ENCODE measurements around the gene LAMTOR1.

Gene LAMTOR1

DNA sequence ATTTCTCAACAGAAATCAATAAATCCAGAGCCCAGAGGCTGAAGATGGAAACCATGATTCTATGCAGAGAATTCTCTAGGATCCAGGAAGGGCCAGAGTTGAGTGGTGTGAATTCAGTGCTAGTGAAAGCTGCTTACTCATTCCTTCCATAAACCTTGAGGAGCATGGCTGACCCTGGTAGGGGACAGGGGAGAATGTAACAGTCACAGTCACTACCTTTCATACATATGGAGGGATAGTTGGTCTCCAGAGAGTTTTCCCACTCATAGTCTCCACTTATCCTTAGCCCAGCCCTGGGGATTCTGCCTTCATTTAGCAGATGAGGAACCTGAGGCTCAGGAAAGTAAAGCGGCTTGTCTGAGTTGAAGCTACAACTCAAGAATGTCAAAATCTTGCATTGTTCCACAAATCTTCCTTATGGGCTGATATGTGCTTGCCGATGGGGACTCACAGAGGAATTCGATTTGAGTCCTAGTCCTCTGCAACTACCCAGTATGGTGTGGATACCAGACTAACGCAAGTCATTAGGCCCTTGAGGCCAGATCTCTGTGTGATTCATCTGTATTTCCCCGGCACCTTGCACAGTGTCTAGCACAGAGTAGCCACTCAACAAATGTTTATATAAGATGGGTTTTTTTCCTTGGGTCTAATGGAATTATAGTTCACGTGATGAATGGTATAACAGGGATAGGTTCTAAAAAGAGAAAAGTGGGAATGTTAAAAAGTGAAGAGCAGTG lies 13.1 kb upstream of the LAMTOR1 start:
- DNase-seq = peak; percentile 53

DNA sequence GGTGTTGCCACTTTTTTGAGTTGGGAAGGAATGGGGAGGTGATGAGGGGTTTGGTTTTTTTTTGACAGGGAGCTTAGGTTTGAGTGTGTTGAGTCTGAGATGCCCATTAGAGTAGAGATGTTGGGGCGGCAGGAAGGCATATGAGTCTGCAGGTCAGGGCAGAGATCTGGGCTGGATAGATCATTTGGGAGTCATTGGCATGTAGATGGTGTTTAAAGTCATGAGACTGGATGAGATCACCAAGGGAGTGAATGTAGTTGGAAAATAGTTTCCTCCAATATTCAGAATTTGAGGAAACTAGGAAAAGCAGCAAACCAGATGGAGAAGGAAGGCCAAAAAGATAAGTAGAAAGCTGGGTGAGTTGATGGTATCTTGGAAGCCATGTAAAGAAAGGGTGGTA lies 11.5 kb upstream of the LAMTOR1 start:
- peak; percentile 59 for DNase-seq

DNA sequence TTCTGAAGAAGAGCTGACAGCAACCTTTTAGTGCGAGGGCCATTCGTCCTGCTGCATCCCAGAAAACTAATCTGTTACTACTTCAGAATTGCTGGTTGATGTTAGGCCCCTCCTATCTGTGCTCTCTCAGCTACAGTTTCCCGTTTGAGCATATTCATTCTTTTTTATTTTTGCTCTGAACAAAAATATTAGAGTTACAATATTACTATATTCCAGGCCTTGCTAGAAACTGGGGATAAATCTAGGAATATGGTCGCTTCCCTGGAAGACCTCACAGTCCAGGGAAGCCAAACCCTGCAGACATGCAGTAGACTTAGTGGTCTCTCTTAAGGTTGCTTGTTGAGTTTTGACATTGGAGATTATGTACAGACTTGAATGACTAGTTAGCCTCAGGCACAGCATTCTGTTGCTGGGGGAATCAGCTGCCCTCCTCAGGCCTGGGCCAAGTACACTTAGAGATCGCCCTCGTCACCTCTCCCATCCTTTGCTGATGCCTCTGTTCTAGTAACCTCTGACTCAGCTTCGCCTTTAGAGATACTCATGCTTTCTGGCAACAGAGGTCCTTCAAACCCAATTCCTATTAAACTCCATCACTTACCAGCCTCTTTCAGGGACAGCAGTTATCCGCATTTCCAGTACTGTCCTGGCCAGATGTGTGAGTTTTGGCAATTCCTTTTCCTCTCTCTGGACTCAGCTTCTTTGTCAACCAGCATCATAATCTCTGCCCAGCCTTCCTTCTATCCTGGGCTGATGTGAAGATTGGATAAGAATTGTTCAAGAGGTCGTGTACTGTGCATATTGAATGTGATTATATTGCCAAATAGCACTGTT lies 10.1 kb upstream of the LAMTOR1 start:
- DNase-seq = peak; percentile 95

DNA sequence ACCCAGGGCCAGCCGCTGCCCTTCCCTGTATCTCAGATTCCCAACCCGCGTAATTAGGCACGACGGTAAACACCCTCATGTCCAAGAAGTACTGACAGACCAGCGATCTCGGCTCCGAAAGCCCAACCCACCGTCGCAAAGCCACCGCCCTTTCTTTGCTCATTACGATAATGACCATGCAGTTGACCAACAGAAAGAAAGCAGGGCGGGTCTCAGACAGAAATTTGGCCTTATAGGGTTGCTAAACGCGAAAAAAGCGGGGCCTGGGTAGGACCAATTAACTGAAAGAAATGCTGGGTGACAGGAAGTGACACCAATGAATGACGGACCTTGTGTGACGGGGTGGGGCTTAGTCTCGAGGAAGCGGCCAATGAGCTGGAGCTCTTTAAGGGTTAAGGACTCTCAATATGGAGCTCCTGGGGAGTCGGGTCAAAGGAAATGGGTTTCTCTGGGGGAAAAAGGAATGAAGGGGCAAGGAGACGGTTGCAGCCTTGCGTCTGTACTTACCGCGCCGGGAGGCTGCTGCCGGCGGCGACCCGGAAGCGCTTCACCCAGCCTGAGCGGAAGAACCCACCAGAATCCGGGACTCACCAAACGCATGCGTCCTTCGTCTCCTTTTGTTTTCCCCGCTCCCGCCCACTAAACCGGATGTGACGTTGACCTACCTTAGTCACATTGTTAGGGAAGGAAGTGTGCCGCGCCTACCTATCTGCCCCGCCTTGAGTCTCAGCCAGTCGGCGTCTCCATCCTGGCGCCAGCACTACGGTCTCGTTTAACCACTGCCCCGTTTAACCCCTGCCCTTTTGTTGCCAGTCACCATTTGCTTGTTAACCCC lies 9.3 kb upstream of the LAMTOR1 start, which contains the start of gene ANAPC15:
ANAPC15 (minus strand) TSS at position 553 of the 835 bp plus-strand sequence. CDS start 1,419 bp downstream, outside the sequence.
- peak; percentile 100 for DNase-seq

DNA sequence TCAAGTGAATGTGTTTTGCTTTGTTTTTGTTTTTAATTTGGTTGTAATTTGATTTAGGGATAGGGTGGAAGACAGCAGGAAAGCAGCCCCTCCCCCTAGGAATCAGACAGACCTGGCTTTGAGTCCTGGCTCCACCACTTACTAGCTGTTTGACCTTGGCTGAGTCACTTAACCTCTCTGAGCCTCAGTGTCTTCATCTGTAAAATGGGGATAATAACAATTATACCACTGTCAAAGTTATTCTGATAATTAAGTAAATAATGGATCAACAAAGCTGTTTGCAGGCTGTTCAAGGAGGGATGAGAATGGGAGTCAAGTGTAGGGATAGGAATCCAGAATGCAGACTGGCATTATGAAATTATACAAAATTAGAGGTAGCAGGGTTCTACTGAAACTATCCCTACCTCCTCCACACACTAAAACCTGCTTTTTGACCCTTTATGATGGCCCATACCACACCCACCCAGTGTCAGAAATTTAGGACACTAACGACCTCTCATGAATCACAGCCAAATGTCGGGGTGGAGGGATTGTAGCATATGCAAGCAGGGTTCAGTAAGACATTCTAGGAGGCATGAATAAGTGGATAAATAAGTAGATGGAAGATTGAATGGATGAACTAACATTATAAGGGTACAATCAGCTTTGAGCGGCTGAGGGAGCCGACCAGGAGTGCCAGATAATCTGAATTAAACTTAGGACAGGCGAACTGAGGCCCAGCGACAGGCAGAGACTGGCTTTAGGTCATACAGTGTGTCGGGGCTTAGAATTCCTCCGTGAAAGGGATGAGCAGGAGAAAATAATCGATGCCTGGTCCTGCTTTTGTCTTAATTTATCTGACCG lies 8.4 kb upstream of the LAMTOR1 start:
- DNase-seq = no peak

DNA sequence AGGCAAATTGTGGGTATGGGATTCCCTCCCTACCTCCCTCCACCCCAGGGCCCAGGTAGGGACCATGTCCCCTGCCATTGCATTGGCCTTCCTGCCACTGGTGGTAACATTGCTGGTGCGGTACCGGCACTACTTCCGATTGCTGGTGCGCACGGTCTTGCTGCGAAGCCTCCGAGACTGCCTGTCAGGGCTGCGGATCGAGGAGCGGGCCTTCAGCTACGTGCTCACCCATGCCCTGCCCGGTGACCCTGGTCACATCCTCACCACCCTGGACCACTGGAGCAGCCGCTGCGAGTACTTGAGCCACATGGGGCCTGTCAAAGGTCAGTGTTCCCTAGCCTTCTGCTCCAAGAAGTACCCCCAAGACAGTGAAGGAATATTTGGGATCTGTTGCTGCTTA lies 2.8 kb upstream of the LAMTOR1 start, which contains the start of gene TOMT:
TOMT (plus strand) TSS at position 37 of the 400 bp plus-strand sequence; CDS start at position 65, 28 bp downstream.
- no peak for DNase-seq

DNA sequence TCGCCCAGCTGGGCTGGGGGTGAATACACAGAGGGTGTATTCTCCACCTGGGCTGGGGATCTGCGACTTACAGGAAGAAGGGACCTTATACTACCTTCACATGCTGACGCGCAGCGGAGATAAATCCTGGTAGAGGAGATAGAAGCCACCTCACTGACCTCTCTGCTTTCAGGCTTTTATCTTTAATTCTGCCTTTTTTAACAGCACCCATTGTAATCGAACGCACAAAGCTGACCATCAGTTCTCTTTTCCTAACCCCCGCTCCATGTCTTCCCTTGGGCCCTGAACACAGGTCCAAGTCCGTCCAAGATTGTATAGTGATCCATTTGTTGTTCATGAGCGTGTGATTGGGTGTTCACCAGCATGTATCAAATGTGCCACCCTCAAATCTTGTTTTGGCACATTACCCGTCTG lies 664 bp upstream of the LAMTOR1 start:
- no peak for DNase-seq

DNA sequence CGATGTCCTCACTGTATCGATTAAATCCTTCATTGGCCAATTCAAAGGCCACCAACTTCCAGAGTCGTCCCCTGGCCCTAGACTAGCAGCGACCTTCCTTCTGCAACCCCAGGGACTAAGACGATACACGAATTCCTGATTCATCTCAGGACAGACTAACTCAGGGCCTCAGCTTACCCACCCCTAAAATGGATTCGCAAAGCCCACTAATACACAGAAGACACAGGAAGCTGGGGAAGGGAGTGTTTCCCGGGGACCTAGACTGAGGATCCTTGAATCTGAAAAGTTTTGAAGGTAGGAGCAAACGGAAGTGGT lies 509 bp downstream of the LAMTOR1 start:
- DNase-seq = no peak

DNA sequence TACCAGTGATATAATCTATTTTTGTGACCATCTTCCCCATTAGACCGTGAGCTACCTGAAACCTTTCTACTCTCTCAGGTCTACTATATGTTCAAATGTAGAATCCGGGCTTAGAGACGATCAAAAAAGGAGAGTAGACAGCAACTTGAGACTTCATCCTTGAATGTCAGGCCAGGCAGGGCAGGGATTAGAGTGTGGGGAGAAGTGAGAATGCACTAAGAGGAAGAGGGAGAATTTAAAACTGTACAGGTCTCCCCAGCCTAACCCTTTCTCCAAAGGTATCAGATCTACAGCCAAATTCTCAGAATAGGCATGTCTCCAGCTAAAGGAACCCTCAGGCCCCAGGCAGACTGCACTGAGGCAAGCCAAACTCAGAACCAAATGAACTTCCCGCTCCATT lies 935 bp downstream of the LAMTOR1 start:
- no peak for DNase-seq

DNA sequence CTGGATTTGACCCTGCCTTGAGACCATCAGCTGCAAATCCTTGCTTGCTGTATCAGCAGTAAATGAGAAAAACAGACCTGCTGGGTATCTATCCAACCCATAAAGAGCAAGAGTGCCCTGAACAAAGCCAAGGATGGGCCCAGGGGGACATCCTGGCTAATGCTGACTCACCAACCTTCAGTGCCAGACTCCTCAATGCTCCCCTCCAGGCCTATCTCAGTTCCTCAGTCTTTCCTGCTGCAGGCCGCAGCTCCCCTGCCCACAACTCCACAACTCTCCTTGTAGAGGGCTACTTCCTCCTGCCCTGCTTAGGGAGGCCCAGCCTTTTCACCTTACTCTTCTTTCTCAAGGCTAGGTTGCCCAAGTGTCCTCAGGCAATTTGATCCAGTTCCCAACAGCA lies 2.6 kb downstream of the LAMTOR1 start:
- DNase-seq = no peak

DNA sequence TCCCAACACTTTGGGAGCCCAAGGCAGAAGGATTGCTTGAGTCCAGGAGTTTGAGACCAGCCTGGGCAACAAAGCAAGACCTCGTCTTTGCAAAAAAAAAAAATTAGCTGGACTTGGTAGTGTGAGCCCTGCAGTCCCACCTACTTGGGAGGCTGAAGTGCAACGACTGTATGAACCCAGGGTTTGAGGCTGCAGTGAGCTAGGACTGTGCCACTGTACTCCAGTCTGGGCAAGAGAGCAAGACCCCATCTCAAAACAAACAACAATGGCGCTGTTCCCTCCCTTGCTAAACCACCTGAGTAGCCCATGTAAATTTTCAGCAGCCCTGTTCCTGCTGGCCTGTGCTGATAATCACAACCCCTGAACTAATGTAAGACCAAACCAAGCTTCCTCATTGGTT lies 3.1 kb downstream of the LAMTOR1 start:
- DNase-seq = no peak

DNA sequence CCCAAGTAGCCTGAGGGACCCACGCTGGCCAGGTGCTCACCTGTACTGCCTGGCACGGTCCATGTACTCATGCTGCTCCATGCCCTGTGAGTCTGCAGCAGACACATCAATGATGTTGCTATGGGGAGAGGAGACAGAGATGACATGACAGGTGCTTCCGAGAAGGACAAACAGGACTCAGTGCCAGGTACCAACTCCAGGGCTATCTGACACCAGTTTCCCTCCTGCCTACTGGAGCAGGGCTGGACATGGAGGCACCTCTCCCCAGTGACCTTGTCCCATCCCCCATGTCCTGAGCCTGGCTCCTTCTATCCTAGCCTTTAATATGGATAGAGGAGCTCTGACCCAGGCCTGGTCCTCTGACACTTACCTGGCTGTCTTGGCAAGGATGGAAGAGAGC lies 4.4 kb downstream of the LAMTOR1 start:
- no peak for DNase-seq

DNA sequence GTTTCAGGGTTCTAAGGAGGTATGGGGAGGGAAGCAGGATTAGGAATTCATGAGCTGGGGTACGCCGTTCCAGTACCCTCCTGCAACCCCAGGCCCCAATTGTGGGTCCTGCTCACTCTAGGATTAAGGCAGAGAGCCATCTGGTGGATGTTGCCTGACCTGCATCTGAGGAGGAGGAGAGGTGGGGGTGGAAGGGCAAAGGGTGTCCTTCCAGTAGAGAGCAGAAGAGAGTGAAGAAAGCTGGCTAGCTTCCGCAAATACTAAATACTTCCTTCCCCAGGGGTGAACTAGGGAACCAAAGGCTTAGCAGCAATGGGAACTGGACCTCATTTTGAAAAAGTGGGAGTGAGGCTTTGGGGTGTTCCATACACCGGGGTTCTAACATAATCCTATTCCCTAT lies 11.8 kb downstream of the LAMTOR1 start:
- peak; percentile 61 for DNase-seq

DNA sequence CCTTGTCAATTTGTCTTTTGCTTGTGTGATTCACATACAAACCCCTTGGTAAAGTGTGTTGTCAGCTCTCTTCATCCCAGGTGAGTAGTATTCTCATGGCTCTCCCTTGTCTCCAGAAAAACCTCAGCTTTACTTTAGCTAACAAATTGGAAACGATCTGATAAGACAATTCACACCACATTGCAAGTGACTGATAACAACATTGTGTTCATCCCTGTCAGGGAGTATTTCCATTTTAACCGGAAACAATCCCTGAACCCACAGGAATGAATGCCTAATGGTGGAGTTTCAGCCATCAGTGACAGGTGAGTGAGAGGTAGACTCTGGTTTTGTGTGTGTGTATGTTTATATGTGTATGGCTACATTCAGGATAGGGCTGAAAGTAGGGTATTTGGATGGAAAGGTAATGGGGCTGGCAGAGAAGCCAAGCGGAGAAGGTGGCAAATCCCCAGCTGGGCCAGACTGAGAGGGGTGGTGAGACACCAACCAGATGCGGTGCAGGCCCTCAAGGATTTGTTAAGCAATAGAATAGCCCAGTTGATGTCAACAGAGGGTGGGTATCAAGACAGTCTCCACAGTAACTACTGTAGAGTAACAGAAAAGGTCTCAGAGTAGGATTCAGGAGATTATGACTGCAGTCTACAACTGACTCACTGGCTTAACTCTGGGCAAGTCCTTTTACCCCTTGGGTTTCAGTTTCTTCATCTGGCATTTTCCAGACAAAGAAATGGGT lies 14.9 kb downstream of the LAMTOR1 start:
- DNase-seq = no peak

DNA sequence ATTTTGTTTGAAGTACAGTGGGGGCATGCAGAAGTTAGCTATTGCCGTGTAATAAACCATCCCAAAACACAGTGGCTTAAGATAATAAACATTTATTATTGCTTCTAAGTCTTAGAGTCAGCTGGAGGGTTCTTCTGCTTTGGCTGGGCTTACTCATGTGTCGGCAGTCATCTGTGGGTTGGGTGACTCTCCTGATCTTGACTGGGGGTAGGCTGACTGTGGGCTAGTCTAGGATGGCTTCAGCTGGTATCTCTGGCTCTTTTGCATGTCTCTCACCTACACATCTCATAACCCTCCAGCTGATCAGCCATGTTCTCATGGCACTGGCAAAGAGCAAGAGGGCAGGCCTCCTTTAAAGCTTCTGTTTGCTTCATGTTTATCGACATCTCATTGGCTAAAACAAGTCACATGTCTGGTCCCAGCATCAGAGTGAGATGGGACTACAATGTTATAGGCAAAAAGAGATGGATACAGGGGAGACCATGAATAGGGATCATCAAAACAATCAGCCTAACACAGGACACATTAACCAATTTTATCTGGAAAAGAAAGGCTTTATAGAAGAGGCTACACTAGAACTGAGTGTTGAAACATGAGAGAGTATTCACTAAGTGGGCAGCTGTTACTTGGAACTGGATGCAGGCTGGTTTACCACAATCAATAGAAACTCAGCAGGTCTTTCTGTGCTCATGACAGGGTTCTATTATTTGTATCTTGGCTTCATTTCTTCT lies 17.3 kb downstream of the LAMTOR1 start:
- DNase-seq = no peak

DNA sequence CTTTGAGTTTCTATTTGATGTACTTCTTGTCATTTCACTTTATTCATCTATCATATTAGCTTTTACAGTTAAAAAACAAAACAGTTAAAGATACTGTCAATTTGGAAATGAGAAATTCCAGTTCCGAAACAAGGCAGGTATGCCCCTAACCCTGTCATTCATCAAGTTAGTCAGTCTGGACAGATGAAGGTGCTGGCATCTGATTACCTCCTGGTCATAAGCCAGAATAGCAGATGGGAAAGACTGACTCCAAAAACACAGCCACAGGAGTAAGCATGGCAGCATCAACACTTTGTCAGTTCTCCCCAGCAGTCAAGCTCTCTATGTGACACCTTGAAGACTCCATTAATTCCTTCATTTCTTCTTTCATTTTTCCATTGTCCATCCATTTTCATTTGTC lies 18.1 kb downstream of the LAMTOR1 start:
- no peak for DNase-seq

DNA sequence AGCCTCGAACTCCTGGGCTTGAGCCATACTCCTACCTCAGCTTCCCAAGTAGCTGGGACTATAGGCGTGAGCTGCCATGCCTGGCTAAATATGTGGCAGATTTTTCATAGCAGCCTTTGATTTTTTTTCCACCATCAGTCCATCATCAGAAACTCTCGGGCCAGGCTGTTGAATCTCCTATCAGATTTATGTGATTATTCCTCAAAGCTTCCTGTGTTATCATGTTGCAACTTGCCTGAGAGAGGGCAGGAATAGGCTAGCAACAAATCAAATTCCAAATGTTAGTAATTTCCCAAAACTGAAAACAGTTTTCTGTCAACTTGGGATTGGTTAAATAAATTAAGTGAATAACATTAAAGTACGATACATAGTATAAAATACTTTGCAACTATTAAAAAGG lies 19.0 kb downstream of the LAMTOR1 start:
- DNase-seq = no peak

DNA sequence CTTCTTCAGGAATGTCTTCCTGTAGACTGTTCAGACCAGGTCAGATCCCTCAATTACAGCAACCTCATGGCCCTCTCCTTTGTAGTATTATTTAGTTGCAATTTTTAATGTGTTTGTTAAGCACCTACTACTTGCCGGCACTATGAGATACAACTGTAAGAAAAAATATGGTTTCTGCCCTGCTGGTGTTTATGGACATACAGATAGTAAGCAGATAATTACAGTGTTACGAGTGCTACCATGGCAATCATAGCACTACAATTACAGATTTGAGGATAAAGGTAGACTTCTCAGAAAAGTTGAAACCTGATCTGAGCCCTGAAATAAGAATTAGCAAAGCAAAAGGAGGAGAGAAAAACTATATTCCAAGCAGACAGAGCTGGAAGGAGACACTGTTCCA lies 19.7 kb downstream of the LAMTOR1 start:
- no peak for DNase-seq

DNA sequence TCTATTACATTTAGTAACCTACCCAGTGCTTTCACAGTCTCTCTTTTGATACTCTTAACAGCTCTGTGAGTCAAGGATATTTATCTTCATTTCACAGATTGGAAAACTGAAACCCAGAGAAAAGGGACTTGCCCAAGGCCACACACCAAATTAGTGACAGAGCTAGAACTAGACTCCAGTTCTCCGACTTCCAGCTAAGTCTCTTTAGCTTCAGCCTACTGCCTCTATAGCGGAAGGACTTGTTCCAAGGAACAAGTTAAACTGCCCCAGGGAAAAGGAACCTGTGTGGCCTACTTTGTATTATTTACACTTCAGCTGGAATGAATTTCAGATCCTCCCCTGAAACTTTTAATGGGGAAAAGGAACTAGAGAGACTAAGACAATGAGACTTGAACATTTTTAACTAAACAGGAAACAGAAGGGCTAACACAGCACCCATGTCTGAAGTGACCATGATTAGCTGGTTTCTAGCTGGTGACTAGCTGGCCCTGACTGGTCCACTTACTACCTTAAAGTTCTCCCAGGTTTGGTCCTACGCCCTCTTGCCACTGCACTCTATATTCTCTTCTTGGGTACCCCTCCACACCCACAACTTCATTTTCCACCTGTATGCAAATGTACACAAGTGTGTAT lies 21.2 kb downstream of the LAMTOR1 start:
- DNase-seq = no peak

DNA sequence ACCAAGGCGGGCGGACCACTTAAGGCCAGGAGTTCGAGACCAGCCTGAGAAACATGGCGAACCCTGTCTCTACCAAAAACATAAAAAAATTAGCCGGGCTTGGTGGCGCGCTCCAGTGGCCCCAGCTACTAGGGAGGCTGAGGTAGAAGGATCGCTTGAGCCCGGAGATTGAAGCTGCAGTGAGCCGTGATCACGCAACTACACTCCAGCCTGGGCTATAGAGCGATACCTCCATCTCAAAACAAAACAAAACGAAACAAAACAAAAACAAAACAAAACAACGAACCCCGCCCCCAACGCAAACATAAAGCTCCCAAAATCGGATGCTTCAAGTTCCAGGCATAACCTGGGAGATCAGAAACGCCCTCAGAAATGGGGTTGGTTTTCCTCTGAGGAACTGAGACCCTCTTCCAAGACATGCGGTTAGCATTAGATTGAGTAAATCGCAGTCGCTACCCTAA lies 21.9 kb downstream of the LAMTOR1 start:
- DNase-seq = no peak

All from EL (cell line).